ENCODE results near the gene CTNNA3.
"Not testable (repeated sequence)": the region's sequence is repeated elsewhere in the genome, so short reads cannot be mapped to it uniquely, and the experiment has no call there.

Gene CTNNA3

DNA sequence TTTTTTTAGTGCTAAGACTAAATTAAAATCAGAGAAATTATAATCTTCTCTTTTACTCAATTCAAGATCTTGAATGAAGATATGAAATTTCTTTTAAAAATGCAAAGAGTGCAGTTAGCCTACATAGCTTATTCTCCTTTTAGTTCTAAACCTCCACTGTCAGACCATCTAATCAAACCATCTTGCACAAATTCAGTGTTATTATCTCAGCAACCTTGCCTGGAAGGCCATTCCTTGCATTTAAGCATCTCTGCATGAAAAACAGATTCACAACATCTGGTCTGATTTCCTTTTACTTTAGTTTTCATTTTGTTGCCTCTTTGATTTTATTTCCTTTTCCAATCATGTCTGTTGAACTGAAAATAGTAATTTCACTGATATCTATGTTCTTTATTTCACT lies 1297.3 kb downstream of the CTNNA3 start:
- no peak for FAIRE-seq
- no peak for DNase-seq (ENCODE audit: extremely low spot score, insufficient read length, low read depth)

DNA sequence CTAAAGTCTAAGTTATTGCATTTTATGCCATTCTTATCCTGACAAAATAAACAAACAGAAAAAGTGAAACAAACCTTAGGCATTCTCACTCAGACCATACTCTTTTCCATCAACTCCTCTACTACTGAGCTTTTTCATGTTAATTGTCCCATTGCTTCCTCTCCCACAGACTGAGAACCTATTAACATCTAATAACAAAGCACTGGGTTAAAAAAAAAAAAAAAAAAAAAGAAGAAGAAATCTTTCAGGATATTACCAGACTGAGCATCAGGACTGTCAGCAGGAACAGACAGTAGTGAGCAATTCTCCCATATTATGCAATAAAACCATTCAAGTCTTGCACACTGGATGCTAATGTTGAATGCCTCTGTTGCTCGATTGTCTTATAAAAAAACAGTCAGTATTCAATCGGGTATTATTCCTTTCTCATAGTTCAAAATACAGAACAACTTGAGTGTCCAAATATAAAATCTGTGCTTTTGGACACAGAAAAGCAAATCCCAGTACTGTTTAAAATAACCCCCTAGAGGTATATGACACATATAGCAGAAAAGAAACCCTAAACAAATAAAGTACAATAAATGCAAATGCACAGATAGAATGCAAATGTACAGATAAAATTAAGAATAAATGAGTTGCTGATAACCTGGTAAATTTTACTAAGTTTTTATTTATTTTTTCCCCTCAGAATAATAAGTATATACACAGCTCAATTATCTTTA lies 1301.5 kb downstream of the CTNNA3 start:
- no peak for DNase-seq (ENCODE audit: extremely low spot score, insufficient read length, low read depth)
- FAIRE-seq = no peak

DNA sequence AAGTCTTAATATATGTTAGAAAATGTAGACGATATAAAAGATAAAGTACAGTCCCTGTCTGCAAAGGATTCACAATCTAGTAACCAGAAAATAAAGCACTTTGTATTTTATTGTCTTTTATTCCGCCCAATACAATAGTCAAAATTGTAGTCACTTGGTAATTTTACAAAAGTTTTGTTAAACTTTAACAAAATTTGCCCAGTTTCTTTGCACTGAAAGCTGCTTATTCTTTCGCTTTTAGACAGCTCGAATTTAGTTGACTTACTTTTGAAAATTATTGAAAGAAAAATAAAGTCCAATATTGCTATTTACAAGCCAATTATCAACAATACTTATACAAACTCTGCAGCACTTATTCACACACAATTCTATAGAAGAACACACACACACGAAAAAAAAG lies 1305.1 kb downstream of the CTNNA3 start:
- FAIRE-seq = no peak
- DNase-seq (ENCODE audit: extremely low spot score, insufficient read length, low read depth) = no peak

DNA sequence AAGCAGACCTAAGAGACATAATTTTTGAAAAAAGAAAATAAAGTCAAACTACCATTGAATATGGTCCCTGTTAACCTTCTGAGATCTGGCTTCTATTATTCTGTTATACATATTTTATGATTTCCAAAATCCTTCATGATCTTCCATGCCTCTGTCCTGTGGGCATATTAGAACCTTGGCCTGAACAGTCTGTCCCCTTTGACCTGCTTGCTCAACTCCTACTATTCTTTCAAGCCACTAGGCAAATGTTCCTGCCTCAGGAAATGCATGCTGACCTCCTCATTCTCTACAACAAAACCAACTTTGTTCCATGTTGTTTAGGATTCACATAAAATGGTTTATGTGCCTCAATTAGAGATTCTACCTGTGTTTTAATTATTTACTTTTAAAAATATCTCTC lies 1315.0 kb downstream of the CTNNA3 start:
- no peak for DNase-seq (ENCODE audit: extremely low spot score, insufficient read length, low read depth)
- no peak for FAIRE-seq

DNA sequence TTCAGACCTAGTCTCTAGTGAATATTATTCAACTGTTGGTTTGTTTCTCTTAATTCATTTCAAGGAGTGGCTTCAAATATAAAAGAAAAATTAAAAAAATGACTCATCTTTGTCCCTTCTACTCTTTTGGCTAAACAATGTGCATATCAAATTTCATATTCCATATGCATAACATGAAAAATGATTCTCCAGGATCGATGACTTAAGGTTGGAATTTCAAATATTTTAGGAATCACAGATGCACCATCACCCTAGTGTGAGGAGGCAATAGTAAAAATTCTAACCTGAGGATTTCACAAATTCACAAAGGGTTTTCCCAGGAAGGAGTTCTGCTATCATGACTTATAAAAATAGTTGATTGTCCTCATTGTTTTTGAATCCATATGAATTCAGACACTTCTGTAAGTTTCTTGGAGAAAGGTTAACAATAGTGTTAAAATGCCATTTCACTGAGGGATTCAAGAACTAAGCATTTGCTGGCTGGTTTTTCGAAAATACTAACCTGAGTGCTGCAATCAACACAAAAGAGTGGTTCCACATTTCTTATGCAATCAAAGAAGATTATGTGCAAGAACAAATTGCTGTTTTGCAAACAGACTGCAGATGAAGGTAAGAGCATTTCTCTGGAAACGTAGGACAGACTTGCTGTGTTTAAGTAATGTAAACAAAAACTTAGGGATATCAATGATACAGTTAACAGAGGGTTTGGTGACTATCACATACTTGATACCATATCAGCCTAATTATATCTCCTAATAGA lies 1317.7 kb downstream of the CTNNA3 start:
- no peak for FAIRE-seq

DNA sequence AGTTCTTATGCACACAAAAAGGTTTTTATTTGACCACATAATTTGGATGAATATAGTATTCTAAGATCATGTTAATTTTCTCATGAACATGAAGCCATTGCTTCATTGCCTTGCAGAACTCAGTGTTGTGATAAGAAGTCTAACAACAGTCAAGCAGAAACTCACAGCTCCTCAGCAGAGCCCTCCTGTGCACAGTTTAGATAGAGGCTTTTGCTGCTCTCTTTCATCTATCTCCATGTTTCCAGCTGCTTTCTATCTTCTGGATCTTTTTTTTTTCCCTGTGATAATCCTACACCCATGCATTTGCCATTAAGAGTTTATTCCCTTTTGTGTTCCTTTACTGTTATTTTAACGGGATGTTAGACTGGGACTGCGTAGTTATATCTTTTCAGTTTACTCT lies 1327.8 kb downstream of the CTNNA3 start:
- FAIRE-seq (no peak), DNase-seq (ENCODE audit: extremely low spot score, insufficient read length, low read depth) (no peak)

More for the DNA sequence above, 1317.7 kb downstream of the CTNNA3 start:
- DNase-seq (ENCODE audit: extremely low spot score, insufficient read length, low read depth) = no peak

DNA sequence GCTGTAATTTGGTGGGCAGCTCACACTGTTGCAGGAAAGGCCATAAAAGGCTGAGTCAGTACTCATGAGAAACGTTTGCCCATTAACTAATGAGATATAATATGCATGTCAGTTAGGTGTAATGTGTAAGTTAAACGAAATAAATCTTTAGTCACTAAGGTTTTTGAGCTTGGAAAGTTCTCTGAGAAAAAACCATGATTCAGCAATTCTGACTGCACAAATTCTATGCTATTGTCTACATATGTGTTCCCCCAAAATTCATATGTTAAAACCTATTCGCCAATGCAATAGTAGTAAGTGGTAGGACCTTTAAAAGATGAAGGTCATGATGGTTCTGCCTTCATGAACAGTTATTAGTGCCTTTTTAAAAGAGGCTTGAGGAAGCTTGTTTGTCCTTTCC lies 1329.8 kb downstream of the CTNNA3 start:
- no peak for FAIRE-seq
- no peak for DNase-seq (ENCODE audit: extremely low spot score, insufficient read length, low read depth)

DNA sequence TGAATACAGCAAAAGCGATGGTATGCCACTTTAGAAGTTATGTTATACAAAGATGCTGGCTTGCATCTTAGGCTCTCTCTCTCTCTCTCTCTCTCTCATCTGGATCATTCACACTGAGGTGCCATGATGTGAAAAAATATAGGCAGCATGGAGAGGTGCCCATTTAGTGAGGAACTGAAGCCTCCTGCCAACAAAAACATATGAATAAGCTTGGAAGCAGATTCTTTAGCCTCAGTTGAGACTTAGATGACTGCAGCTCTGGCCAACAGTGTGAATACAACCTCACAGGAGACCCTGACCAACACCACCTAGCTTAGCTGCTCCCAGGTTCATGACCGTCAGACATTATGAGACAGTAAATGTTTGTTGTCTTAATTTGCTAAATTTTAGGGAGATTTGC lies 1330.3 kb downstream of the CTNNA3 start:
- FAIRE-seq (no peak), DNase-seq (ENCODE audit: extremely low spot score, insufficient read length, low read depth) (no peak)

DNA sequence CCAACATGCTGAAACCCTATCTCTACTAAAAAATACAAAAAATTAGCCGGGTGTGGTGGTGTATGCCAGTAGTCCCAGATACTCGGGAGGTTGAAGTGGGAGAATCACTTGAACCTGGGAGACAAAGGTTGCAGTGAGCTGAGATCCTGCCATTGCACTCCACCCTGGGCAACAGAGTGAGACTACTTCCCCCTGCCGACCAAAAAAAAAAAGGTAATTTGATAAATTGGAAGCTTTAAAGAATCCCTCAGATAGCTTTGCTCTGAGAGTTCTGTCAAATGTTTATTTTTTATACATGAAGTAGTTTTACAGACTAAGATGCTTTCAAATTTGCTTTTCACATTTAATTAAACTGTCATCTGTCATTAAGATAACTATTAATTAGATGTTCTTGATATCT lies 1333.5 kb downstream of the CTNNA3 start:
- DNase-seq (ENCODE audit: extremely low spot score, insufficient read length, low read depth) (no peak), FAIRE-seq (no peak)

DNA sequence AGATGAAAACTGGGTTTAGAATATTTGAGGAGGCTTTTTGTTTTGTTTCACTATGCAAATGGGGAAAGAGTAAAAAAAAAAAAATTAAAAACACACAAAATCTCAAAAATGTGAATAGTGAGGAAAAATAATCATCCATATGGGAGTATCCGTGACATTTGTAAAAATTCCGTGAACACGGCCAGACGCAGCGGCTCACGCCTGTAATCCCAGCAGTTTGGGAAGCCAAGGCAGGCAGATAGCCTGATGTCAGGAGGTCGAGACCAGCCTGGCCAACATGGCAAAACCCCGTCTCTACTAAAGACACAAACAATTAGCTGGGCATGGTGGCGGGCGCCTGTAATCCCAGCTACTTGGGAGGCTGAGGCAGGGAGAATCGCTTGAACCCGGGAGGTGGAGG lies 1342.2 kb downstream of the CTNNA3 start:
- not testable (repeated sequence) for FAIRE-seq

DNA sequence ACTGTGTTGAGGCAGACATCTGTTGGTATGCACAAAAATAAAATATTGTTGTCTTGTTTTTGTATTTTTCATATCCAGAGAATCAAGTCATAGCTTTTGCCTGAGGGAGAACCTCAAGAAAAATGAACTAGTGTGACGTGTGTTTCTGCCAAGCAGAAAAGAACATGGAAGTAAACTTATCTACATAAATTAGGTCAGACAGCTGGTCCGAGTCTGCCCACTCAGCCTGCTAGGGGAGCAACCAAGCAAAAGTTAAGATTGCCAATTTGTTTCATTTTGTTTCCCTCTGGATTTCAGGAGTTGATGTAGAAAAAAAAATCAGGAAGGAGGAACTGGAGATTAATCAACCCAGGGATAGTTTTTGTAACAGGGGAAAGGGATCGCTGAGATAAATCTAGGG lies 1342.6 kb downstream of the CTNNA3 start:
- no peak for FAIRE-seq

More for the DNA sequence above, 1342.2 kb downstream of the CTNNA3 start:
- not testable (repeated sequence) for DNase-seq (ENCODE audit: extremely low spot score, insufficient read length, low read depth)

DNA sequence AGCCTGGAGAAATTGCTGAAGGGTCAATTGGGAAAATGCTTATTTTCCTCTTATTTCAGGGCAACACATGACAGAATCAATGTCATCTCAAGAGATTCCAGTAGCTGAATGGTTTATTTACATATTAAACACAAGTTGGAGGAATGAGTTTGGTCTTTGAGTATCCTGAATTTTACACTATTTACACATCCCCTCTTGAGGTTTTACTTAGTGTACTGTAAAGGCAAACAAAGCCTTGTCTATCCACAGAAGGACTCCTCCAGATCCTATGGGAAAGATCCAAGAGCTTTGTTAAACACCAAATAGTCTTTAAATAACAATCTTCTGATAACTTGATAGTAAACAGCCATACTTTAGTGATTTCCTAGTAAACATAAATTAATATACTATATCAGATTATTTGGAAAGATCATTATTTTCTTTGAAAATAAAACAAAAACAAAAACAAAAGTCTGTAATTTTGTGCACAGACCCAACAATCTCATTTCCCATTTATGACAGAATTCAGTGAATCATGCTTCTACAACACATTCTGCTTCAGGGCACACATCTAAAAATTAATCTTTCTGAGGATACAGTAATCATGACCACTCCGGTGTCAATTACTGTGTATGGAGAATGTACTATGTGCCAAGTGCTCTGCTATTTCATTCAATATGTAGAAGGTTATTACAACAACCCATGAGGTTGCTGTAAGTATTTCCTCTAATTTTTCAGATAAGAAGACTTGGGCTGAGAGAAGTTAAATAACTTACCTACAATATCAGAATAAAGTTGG lies 1345.2 kb downstream of the CTNNA3 start:
- FAIRE-seq (no peak), DNase-seq (ENCODE audit: extremely low spot score, insufficient read length, low read depth) (no peak)

More for the DNA sequence above, 1342.6 kb downstream of the CTNNA3 start:
- DNase-seq (ENCODE audit: extremely low spot score, insufficient read length, low read depth) = no peak

DNA sequence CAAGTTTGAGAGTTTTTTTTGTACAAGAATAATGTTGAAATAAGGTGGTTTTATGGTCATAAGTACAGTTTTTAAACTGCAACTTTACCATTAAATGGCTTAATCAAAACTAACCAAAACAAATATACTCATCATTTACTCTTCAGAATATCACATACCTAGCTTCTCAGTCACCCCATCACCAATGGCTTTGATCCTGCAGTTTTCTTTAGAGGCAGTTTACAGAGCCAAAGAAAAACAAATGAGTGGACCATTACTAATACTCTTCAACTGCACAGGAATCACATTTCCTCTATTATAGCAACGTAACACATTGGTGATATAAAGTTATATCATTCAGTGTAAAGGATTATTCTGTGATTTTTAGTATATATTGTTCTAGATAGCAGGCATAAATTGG lies 1346.3 kb downstream of the CTNNA3 start:
- no peak for FAIRE-seq

DNA sequence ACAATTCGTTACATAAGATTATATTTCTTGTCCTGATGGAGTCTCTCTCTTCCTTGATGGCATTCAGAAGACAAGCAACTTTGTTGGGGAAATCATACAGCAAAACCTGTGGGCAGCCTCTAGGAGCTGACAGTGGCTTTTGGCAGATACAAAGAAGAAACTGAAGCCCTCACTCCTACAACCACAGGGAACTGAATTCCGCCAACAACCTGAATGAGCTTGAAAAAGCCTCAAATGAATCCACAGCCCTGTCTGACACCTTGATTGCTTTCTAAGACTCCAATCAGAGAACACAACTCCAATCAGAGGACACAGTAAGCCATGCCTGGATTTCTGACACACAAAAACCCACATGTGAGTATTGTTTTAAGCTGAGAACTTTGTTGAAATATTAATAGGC lies 1346.9 kb downstream of the CTNNA3 start:
- no peak for DNase-seq (ENCODE audit: extremely low spot score, insufficient read length, low read depth)
- FAIRE-seq = no peak

More for the DNA sequence above, 1346.3 kb downstream of the CTNNA3 start:
- no peak for DNase-seq (ENCODE audit: extremely low spot score, insufficient read length, low read depth)

DNA sequence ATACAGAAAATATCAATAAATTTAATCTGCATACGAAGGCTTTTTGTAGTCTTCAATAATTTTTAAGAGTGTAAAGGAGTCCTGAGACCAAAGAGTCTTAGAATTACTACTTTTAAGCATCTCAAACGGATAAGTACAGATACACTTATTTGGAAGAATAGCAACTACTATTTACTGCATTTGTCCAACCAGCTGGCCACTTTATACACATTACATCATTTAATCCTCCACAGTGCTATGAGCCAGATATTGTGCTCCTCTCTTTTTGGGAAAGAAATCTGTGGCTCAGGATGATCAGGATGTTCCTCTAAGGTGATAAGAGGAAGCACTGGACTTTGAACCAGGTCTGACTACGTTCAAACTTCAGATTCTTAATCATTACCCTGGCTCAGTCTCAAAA lies 1358.8 kb downstream of the CTNNA3 start:
- no peak for DNase-seq (ENCODE audit: extremely low spot score, insufficient read length, low read depth)
- no peak for FAIRE-seq

DNA sequence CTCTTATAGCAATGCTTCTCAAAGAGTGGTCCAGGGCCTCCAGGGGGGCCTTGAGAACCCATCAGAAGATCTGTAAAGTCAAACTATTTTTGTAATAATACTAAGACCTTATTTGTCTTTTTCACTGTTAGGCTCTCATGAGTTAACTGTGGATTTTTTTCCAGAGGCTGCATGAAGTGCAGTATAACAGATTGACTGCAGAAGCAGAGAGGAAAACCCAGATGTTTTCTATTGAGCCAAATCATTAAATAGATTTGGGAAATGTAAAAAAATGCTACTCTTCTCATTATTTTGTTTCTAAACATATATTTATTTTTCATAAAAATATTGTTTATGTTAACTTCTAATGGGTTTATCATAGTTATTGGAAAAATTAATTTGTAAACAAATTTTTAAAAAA lies 1359.2 kb downstream of the CTNNA3 start:
- no peak for DNase-seq (ENCODE audit: extremely low spot score, insufficient read length, low read depth)
- FAIRE-seq = no peak

DNA sequence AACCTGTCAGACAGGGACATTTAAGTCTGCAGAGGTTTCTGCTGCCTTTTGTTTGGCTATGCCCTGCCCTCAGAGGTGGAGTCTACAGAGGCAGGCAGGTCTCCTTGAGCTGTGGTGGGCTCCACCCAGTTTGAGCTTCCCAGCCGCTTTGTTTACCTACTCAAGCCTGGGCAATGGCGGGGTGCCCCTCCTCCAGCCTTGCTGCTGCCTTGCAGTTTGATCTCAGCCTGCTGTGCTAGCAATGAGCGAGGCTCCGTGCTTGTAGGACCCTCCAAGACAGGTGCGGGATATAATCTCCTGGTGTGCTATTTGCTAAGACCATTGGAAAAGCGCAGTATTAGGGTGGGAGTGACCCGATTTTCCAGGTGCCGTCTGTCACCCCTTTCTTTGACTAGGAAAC lies 1360.2 kb downstream of the CTNNA3 start:
- FAIRE-seq = not testable (repeated sequence)

DNA sequence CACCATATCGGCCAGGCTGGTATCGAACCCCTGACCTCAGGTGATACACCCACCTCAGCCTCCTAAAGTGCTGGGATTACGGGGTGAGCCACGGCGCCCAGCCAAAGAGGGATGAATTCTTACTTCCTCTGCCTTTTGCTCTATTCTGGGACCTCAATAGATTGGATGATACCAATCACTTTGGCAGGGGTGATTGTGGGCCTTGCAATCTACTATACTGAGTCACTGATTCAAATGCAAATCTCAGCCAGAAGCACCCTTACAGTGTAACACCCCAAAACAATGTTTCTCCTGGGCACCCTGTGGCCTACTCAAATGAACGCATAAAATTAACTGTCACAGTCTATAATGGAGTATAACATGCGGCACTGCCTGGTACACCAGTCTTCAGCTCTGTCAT lies 1366.8 kb downstream of the CTNNA3 start:
- FAIRE-seq (no peak), DNase-seq (ENCODE audit: extremely low spot score, insufficient read length, low read depth) (no peak)

More for the DNA sequence above, 1360.2 kb downstream of the CTNNA3 start:
- not testable (repeated sequence) for DNase-seq (ENCODE audit: extremely low spot score, insufficient read length, low read depth)

DNA sequence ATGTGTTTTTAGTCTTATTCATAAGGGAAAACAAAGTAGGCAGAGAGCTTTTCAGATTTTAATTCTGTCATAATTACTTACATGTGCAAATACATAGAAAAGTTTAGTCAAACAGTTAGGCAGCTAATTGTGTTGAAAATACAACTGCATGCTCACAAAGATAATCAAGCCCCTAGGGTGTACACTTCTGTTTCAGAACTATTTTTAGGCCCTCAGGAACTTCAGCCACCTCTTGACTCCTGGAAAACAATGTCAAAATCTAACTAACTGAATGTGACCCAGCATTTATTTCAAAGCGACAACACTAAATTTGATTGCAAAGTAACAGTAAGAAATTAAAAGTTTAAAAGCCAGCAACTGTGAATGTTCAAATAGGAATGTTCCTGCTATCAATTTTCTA lies 1369.1 kb downstream of the CTNNA3 start:
- DNase-seq (ENCODE audit: extremely low spot score, insufficient read length, low read depth) = no peak
- FAIRE-seq = no peak

DNA sequence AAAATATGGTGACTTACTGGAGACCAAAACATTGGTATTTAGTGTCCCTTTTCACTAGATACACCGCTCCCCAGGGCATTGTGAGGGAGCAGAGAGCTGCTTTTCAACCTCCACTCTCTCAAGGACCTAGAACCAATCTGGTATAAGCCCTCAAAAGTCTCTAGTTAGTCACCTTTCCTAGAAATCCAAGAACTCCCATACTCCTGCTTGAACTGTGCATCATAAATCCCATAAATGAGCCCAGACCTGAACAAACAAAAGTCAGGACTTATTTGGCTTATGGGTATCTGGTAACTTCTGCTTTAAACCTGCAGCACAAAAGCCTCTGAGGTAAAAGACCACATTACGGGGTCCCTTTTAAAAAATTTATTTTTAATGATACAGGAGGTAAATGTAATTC lies 1373.2 kb downstream of the CTNNA3 start:
- FAIRE-seq = no peak
- no peak for DNase-seq (ENCODE audit: extremely low spot score, insufficient read length, low read depth)
